ENCODE measurements around the gene CPTP.

CPTP gene

GRCh38 chr1:1351511-1352427 lies 27.2 kb downstream of the CPTP start:
- DNase-seq (ENCODE audit: low read depth): no peak

- no peak for DNase-seq (ENCODE audit: low read depth)
Observed at GRCh38 chr1:1352786-1353388, 28.3 kb downstream of the CPTP start.

GRCh38 chr1:1353389-1354151 lies 29.0 kb downstream of the CPTP start:
- no peak for DNase-seq (ENCODE audit: low read depth)

GRCh38 chr1:1354271-1355247 lies 30.0 kb downstream of the CPTP start:
- DNase-seq (ENCODE audit: low read depth): no peak

- DNase-seq (ENCODE audit: low read depth): no peak
Observed at GRCh38 chr1:1355416-1355815, 30.8 kb downstream of the CPTP start.

- DNase-seq (ENCODE audit: low read depth): no peak
Observed at GRCh38 chr1:1356166-1356795, 31.7 kb downstream of the CPTP start.

GRCh38 chr1:1356796-1357401 lies 32.3 kb downstream of the CPTP start:
- no peak for DNase-seq (ENCODE audit: low read depth)

- DNase-seq (ENCODE audit: low read depth): no peak
Observed at GRCh38 chr1:1357871-1358432, 33.4 kb downstream of the CPTP start.

- DNase-seq (ENCODE audit: low read depth): no peak
Observed at GRCh38 chr1:1358433-1359271, 34.0 kb downstream of the CPTP start, which contains the start of gene MXRA8. MXRA8 (minus strand) TSS chr1:1358555; CDS start chr1:1358504, 51 bp downstream.

GRCh38 chr1:1359308-1359663 lies 34.7 kb downstream of the CPTP start:
- no peak for DNase-seq (ENCODE audit: low read depth)

- no peak for DNase-seq (ENCODE audit: low read depth)
Observed at GRCh38 chr1:1359664-1360468, 35.3 kb downstream of the CPTP start.

GRCh38 chr1:1360506-1361169 lies 36.0 kb downstream of the CPTP start:
- DNase-seq (ENCODE audit: low read depth): peak; percentile 78

GRCh38 chr1:1361233-1361981 lies 36.8 kb downstream of the CPTP start:
- no peak for DNase-seq (ENCODE audit: low read depth)

GRCh38 chr1:1361982-1362423 lies 37.4 kb downstream of the CPTP start:
- no peak for DNase-seq (ENCODE audit: low read depth)

- no peak for DNase-seq (ENCODE audit: low read depth)
Observed at GRCh38 chr1:1364266-1364665, 39.7 kb downstream of the CPTP start.

GRCh38 chr1:1365875-1366698 lies 41.5 kb downstream of the CPTP start:
- DNase-seq (ENCODE audit: low read depth): no peak
